ENCODE results near the gene ODAD3. TPM values are rescaled to one million over a fixed set of nuclear protein-coding genes. Genes with fewer than 3 reads are reported as not detected.

ODAD3 gene
- total and polyA plus RNA-seq, 2 of the 13 experiments (the other 11 are each of a cell fraction or from before 2014, with no cell fraction given) = 0.04 to 0.08 TPM

DNA sequence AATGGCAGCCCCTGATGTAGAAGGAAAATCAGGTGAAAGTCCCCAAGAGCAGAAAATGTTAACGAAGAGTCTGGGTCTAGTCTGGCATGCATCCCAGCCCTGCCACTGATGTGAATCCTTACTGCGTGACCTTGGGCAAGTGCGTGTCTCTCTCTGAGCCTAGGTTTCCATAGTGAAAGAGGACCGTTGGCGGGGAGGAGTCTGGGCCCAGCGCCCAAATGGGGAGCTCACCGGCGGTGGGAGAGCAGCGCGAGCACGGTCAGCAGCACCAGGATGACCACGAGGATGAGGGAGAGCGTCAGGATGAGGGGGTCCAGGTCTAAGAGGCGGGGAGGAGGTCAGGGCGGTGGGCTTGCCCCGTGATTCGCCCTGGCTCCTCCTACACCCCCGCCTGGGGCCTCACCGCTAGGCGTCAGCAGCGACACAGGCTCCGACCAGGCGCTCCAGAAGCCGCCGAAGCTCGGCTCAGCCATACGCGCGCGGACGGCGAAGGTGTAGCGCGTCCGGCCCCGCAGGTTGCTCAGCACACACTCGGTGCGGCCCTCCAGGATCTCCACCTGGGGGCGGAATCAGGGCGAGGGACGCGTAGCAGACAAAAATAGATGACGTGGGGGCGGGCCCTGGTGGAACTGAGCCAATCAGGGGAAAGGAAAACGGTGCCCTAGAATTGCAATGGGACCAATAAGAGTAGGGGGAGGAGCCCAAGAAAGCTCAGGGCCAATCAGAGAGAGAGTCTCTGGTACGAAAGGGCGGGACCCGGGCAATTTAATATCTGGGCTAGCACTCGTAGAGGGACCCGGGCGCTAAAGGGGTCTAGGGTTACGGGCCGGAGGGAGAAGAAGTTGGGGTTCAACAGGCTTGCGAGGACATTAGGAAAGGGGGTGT lies 54.0 kb downstream of the ODAD3 start (continued):
- TF ChIP-seq, protein P1, sequence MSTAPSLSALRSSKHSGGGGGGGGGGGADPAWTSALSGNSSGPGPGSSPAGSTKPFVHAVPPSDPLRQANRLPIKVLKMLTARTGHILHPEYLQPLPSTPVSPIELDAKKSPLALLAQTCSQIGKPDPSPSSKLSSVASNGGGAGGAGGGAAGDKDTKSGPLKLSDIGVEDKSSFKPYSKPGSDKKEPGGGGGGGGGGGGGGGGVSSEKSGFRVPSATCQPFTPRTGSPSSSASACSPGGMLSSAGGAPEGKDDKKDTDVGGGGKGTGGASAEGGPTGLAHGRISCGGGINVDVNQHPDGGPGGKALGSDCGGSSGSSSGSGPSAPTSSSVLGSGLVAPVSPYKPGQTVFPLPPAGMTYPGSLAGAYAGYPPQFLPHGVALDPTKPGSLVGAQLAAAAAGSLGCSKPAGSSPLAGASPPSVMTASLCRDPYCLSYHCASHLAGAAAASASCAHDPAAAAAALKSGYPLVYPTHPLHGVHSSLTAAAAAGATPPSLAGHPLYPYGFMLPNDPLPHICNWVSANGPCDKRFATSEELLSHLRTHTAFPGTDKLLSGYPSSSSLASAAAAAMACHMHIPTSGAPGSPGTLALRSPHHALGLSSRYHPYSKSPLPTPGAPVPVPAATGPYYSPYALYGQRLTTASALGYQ (CRISPR knock-in tag; IDR thresholded peaks at IDR 0.05) = no peak; the same call in 1 of the 2 replicates
- TF ChIP-seq SETDB1 (CRISPR knock-in tag; IDR thresholded peaks at IDR 0.05; ENCODE audit: borderline replicate concordance) (no peak), SNAPC2 (CRISPR knock-in tag; IDR thresholded peaks at IDR 0.05) (peak; percentile 82; the same call in 1 of the 2 replicates), CBX1 (IDR thresholded peaks at IDR 0.05; ENCODE audit: low read depth) (peak; percentile 53), KLF12 (CRISPR knock-in tag; IDR thresholded peaks at IDR 0.05; ENCODE audit: borderline replicate concordance) (no peak), ARNTL (CRISPR knock-in tag; IDR thresholded peaks at IDR 0.05) (peak; percentile 69; the same call in 1 of the 2 replicates), RELA (CRISPR knock-in tag; IDR thresholded peaks at IDR 0.05) (0 out of 2 replicates have a peak, but pooled peaks have one; percentile 36), ZNF557 (CRISPR knock-in tag; IDR thresholded peaks at IDR 0.05) (no peak), ZNF484 (CRISPR knock-in tag; IDR thresholded peaks at IDR 0.05; ENCODE audit: borderline replicate concordance, low read depth) (no peak), ZNF75D (CRISPR knock-in tag; IDR thresholded peaks at IDR 0.05; ENCODE audit: borderline replicate concordance) (no peak), JUN (CRISPR knock-in tag; IDR thresholded peaks at IDR 0.05) (0 out of 2 replicates have a peak, but pooled peaks have one; percentile 19), NR2F6 (IDR thresholded peaks at IDR 0.05) (no peak), NR2F6 (CRISPR knock-in tag; IDR thresholded peaks at IDR 0.05) (peak; percentile 49; the same call in 1 of the 2 replicates)
- TF ChIP-seq, protein P2, sequence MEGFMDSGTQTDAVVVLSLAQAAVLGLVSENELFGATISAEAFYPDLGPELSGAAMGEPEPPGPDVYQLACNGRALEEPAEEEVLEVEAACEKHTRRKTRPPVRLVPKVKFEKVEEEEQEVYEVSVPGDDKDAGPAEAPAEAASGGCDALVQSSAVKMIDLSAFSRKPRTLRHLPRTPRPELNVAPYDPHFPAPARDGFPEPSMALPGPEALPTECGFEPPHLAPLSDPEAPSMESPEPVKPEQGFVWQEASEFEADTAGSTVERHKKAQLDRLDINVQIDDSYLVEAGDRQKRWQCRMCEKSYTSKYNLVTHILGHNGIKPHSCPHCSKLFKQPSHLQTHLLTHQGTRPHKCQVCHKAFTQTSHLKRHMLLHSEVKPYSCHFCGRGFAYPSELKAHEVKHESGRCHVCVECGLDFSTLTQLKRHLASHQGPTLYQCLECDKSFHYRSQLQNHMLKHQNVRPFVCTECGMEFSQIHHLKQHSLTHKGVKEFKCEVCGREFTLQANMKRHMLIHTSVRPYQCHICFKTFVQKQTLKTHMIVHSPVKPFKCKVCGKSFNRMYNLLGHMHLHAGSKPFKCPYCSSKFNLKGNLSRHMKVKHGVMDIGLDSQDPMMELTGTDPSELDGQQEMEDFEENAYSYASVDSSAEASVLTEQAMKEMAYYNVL (CRISPR knock-in tag; IDR thresholded peaks at IDR 0.05; ENCODE audit: borderline replicate concordance) = peak; percentile 31; the same call in 1 of the 2 replicates
- TF ChIP-seq, protein P3, sequence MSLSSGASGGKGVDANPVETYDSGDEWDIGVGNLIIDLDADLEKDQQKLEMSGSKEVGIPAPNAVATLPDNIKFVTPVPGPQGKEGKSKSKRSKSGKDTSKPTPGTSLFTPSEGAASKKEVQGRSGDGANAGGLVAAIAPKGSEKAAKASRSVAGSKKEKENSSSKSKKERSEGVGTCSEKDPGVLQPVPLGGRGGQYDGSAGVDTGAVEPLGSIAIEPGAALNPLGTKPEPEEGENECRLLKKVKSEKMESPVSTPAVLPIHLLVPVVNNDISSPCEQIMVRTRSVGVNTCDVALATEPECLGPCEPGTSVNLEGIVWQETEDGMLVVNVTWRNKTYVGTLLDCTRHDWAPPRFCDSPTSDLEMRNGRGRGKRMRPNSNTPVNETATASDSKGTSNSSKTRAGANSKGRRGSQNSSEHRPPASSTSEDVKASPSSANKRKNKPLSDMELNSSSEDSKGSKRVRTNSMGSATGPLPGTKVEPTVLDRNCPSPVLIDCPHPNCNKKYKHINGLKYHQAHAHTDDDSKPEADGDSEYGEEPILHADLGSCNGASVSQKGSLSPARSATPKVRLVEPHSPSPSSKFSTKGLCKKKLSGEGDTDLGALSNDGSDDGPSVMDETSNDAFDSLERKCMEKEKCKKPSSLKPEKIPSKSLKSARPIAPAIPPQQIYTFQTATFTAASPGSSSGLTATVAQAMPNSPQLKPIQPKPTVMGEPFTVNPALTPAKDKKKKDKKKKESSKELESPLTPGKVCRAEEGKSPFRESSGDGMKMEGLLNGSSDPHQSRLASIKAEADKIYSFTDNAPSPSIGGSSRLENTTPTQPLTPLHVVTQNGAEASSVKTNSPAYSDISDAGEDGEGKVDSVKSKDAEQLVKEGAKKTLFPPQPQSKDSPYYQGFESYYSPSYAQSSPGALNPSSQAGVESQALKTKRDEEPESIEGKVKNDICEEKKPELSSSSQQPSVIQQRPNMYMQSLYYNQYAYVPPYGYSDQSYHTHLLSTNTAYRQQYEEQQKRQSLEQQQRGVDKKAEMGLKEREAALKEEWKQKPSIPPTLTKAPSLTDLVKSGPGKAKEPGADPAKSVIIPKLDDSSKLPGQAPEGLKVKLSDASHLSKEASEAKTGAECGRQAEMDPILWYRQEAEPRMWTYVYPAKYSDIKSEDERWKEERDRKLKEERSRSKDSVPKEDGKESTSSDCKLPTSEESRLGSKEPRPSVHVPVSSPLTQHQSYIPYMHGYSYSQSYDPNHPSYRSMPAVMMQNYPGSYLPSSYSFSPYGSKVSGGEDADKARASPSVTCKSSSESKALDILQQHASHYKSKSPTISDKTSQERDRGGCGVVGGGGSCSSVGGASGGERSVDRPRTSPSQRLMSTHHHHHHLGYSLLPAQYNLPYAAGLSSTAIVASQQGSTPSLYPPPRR (CRISPR knock-in tag; IDR thresholded peaks at IDR 0.05; ENCODE audit: borderline replicate concordance) = peak; percentile 51; the same call in 1 of the 2 replicates
- TF ChIP-seq, protein P4, sequence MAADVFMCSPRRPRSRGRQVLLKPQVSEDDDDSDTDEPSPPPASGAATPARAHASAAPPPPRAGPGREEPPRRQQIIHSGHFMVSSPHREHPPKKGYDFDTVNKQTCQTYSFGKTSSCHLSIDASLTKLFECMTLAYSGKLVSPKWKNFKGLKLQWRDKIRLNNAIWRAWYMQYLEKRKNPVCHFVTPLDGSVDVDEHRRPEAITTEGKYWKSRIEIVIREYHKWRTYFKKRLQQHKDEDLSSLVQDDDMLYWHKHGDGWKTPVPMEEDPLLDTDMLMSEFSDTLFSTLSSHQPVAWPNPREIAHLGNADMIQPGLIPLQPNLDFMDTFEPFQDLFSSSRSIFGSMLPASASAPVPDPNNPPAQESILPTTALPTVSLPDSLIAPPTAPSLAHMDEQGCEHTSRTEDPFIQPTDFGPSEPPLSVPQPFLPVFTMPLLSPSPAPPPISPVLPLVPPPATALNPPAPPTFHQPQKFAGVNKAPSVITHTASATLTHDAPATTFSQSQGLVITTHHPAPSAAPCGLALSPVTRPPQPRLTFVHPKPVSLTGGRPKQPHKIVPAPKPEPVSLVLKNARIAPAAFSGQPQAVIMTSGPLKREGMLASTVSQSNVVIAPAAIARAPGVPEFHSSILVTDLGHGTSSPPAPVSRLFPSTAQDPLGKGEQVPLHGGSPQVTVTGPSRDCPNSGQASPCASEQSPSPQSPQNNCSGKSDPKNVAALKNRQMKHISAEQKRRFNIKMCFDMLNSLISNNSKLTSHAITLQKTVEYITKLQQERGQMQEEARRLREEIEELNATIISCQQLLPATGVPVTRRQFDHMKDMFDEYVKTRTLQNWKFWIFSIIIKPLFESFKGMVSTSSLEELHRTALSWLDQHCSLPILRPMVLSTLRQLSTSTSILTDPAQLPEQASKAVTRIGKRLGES (CRISPR knock-in tag; IDR thresholded peaks at IDR 0.05; ENCODE audit: borderline replicate concordance) = no peak
